Loucy (cell line): ENCODE measurements around the gene ADAR.

Experiments
- EZH2phosphoT487 ChIP-seq: fragments of 200-600 bp; IDR thresholded peaks from 2 replicates; pipeline ENCODE4 v1.6.1; 2018; ENCODE audit warnings: antibody characterized with exemption, mild to moderate bottlenecking, moderate library complexity, borderline replicate concordance
- TF ChIP-seq, protein P1 (sequence below): fragments of 200-600 bp; sonication (generic); conservative IDR thresholded peaks from 2 replicates; pipeline ENCODE4 v1.5.1; 2014; ENCODE audit warnings: mild to moderate bottlenecking, antibody characterized with exemption, low read length

DNA sequence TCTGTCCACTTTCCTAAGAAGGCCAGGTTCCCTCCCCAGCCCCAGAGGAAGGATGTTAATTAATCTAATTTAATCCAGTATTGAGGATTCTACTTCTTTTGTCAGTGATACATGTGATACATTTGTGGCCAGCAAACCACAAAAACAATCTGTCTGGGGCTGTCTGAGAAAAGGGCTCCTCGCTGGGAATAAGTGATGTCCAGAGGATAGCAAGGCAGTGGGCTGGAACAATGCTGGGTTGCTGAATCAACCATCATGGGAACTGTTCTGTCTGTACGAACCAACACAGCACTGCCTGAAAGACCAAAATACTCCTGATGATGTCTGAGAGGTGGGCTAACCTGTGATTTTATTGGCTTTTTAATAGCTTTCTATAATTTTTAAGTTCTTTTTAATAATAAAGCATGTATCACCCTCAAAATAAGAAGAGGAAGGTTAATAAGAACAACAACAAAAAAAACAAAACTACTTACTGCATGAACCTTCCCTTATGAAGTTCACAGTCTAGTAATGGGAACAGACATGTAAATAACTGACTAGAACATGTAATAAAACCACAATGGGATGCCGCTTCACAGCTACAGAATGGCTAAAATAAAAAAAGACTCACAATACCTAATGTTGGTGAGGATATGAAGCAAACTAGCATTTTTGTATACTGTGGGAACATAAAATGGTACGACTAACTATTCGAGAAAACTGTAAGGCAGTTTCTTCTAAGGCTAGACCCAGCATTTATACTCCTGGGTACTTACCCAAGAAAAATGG is 11.4 kb upstream of the ADAR start:
- TF ChIP-seq, protein P1, sequence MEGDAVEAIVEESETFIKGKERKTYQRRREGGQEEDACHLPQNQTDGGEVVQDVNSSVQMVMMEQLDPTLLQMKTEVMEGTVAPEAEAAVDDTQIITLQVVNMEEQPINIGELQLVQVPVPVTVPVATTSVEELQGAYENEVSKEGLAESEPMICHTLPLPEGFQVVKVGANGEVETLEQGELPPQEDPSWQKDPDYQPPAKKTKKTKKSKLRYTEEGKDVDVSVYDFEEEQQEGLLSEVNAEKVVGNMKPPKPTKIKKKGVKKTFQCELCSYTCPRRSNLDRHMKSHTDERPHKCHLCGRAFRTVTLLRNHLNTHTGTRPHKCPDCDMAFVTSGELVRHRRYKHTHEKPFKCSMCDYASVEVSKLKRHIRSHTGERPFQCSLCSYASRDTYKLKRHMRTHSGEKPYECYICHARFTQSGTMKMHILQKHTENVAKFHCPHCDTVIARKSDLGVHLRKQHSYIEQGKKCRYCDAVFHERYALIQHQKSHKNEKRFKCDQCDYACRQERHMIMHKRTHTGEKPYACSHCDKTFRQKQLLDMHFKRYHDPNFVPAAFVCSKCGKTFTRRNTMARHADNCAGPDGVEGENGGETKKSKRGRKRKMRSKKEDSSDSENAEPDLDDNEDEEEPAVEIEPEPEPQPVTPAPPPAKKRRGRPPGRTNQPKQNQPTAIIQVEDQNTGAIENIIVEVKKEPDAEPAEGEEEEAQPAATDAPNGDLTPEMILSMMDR = no peak
- no peak for TF ChIP-seq EZH2phosphoT487
